ENCODE results near the gene NAT14.
A peak's percentile ranks its signal among the peaks of the same experiment; 100 is the strongest.

Gene NAT14

GRCh38 chr19:55476100-55476775 lies 8.8 kb upstream of the NAT14 start, which contains the start of gene ZNF628:
TSS of gene ZNF628 (plus strand) at chr19:55476617. CDS start at chr19:55479911, 3,294 bp downstream.
- peak within 1 kb of the TSS; percentile 57 for H3K4ac ChIP-seq (ENCODE audit: low read depth, low read length)
- peak within 1 kb of the TSS; percentile 90 for H3K56ac ChIP-seq (ENCODE audit: low read length)
- peak within 1 kb of the TSS; percentile 86 for H2BK120ac ChIP-seq (ENCODE audit: low read depth, low read length)
- no peak within 1 kb of the TSS for H2BK5ac ChIP-seq (ENCODE audit: low read length)
- H3K27ac ChIP-seq (ENCODE audit: low read depth, low read length), result peak within 1 kb of the TSS; percentile 76
- no peaks in the 10 kb centered on the region for H3K36me3 ChIP-seq (ENCODE audit: control insufficient read depth, insufficient read depth, low read length)
- H4K8ac ChIP-seq (ENCODE audit: low read depth, low read length), result peak within 1 kb of the TSS; percentile 98
- DNase-seq, result peak; percentile 99
- peak within 1 kb of the TSS; percentile 84 for H3K9ac ChIP-seq (ENCODE audit: low read length)
- H3K23ac ChIP-seq (ENCODE audit: low read length), result no peak within 1 kb of the TSS
- no CpG with 5 or more reads among the region's 61 CpGs for WGBS (ENCODE audit: extremely low coverage, insufficient coverage, low lambda C conversion rate)
- peak within 1 kb of the TSS; percentile 95 for H3K18ac ChIP-seq (ENCODE audit: low read length)
- H2AK5ac ChIP-seq (ENCODE audit: low read length), result no peak within 1 kb of the TSS
- peak within 1 kb of the TSS; percentile 86 for H3K4me3 ChIP-seq (ENCODE audit: low read length)
- peaks cover 9% of the 10 kb centered on the region for H3K79me1 ChIP-seq (ENCODE audit: low read length)
- H3K79me2 ChIP-seq (ENCODE audit: control insufficient read depth, insufficient read depth, low read length), result peaks cover 2% of the 10 kb centered on the region
- no peak within 1 kb of the TSS for H2BK15ac ChIP-seq (replicated peaks; ENCODE audit: low read depth)
- peaks cover 2% of the 10 kb centered on the region for H3K4me1 ChIP-seq (ENCODE audit: control insufficient read depth, low read depth, low read length)
- peak within 1 kb of the TSS; percentile 75 for H3K4me2 ChIP-seq (ENCODE audit: low read length)
- H4K5ac ChIP-seq (ENCODE audit: low read length), result peak within 1 kb of the TSS; percentile 84
- H3K27me3 ChIP-seq (ENCODE audit: insufficient read depth, low read length, poor library complexity), result no peaks in the 10 kb centered on the region

GRCh38 chr19:55477905-55478304 lies 7.1 kb upstream of the NAT14 start:
- no peak overlapping the region for H2BK15ac ChIP-seq (replicated peaks; ENCODE audit: low read depth)
- H3K4ac ChIP-seq (ENCODE audit: low read depth, low read length), result no peak overlapping the region
- H4K5ac ChIP-seq (ENCODE audit: low read length), result no peak overlapping the region
- no peak overlapping the region for H2BK120ac ChIP-seq (ENCODE audit: low read depth, low read length)
- no peak overlapping the region for H4K8ac ChIP-seq (ENCODE audit: low read depth, low read length)
- H3K27me3 ChIP-seq (ENCODE audit: insufficient read depth, low read length, poor library complexity), result no peaks in the 10 kb centered on the region
- 100% methylated on average over 1 of the region's 13 CpGs for WGBS (ENCODE audit: extremely low coverage, insufficient coverage, low lambda C conversion rate)
- no peaks in the 10 kb centered on the region for H3K36me3 ChIP-seq (ENCODE audit: control insufficient read depth, insufficient read depth, low read length)
- no peak overlapping the region for H3K4me2 ChIP-seq (ENCODE audit: low read length)
- no peak overlapping the region for H3K23ac ChIP-seq (ENCODE audit: low read length)
- H3K4me1 ChIP-seq (ENCODE audit: control insufficient read depth, low read depth, low read length), result peaks cover 2% of the 10 kb centered on the region
- H3K79me2 ChIP-seq (ENCODE audit: control insufficient read depth, insufficient read depth, low read length), result peaks cover 2% of the 10 kb centered on the region
- peak overlapping the region; percentile 44 for H3K56ac ChIP-seq (ENCODE audit: low read length)
- H3K4me3 ChIP-seq (ENCODE audit: low read length), result no peak overlapping the region
- H3K18ac ChIP-seq (ENCODE audit: low read length), result no peak overlapping the region
- H3K79me1 ChIP-seq (ENCODE audit: low read length), result peaks cover 9% of the 10 kb centered on the region
- no peak overlapping the region for H2BK5ac ChIP-seq (ENCODE audit: low read length)
- DNase-seq, result no peak
- no peak overlapping the region for H2AK5ac ChIP-seq (ENCODE audit: low read length)
- H3K27ac ChIP-seq (ENCODE audit: low read depth, low read length), result no peak overlapping the region
- H3K9ac ChIP-seq (ENCODE audit: low read length), result no peak overlapping the region

- Histone ChIP-seq H3K36me3 (ENCODE audit: control insufficient read depth, insufficient read depth, low read length) (no peaks in the 10 kb centered on the region), H3K56ac (ENCODE audit: low read length) (no peak overlapping the region), H3K27ac (ENCODE audit: low read depth, low read length) (no peak overlapping the region), H2BK15ac (replicated peaks; ENCODE audit: low read depth) (no peak overlapping the region), H3K9ac (ENCODE audit: low read length) (no peak overlapping the region), H2BK5ac (ENCODE audit: low read length) (no peak overlapping the region), H2BK120ac (ENCODE audit: low read depth, low read length) (no peak overlapping the region), H3K27me3 (ENCODE audit: insufficient read depth, low read length, poor library complexity) (no peaks in the 10 kb centered on the region), H3K4me3 (ENCODE audit: low read length) (no peak overlapping the region), H3K23ac (ENCODE audit: low read length) (no peak overlapping the region), H2AK5ac (ENCODE audit: low read length) (no peak overlapping the region), H3K79me1 (ENCODE audit: low read length) (peaks cover 9% of the 10 kb centered on the region), H3K18ac (ENCODE audit: low read length) (no peak overlapping the region), H4K8ac (ENCODE audit: low read depth, low read length) (no peak overlapping the region), H3K4me1 (ENCODE audit: control insufficient read depth, low read depth, low read length) (peaks cover 2% of the 10 kb centered on the region), H3K4me2 (ENCODE audit: low read length) (no peak overlapping the region), H4K5ac (ENCODE audit: low read length) (no peak overlapping the region), H3K79me2 (ENCODE audit: control insufficient read depth, insufficient read depth, low read length) (peaks cover 2% of the 10 kb centered on the region), H3K4ac (ENCODE audit: low read depth, low read length) (no peak overlapping the region)
- WGBS (ENCODE audit: extremely low coverage, insufficient coverage, low lambda C conversion rate), result no CpG with 5 or more reads among the region's 12 CpGs
- DNase-seq, result no peak
Measured at GRCh38 chr19:55478364-55478763, 6.6 kb upstream of the NAT14 start.

GRCh38 chr19:55479045-55479444 lies 5.9 kb upstream of the NAT14 start:
- H2AK5ac ChIP-seq (ENCODE audit: low read length), result no peak overlapping the region
- WGBS (ENCODE audit: extremely low coverage, insufficient coverage, low lambda C conversion rate), result no CpG with 5 or more reads among the region's 17 CpGs
- H3K18ac ChIP-seq (ENCODE audit: low read length), result no peak overlapping the region
- no peak overlapping the region for H3K23ac ChIP-seq (ENCODE audit: low read length)
- peaks cover 9% of the 10 kb centered on the region for H3K79me1 ChIP-seq (ENCODE audit: low read length)
- H2BK5ac ChIP-seq (ENCODE audit: low read length), result no peak overlapping the region
- no peaks in the 10 kb centered on the region for H3K36me3 ChIP-seq (ENCODE audit: control insufficient read depth, insufficient read depth, low read length)
- DNase-seq, result no peak
- peak overlapping the region; percentile 15 for H3K56ac ChIP-seq (ENCODE audit: low read length)
- H4K8ac ChIP-seq (ENCODE audit: low read depth, low read length), result no peak overlapping the region
- H4K5ac ChIP-seq (ENCODE audit: low read length), result no peak overlapping the region
- no peak overlapping the region for H2BK120ac ChIP-seq (ENCODE audit: low read depth, low read length)
- no peaks in the 10 kb centered on the region for H3K27me3 ChIP-seq (ENCODE audit: insufficient read depth, low read length, poor library complexity)
- H3K4me1 ChIP-seq (ENCODE audit: control insufficient read depth, low read depth, low read length), result peaks cover 2% of the 10 kb centered on the region
- H3K9ac ChIP-seq (ENCODE audit: low read length), result no peak overlapping the region
- H3K4ac ChIP-seq (ENCODE audit: low read depth, low read length), result no peak overlapping the region
- H3K4me3 ChIP-seq (ENCODE audit: low read length), result no peak overlapping the region
- peaks cover 2% of the 10 kb centered on the region for H3K79me2 ChIP-seq (ENCODE audit: control insufficient read depth, insufficient read depth, low read length)
- H3K27ac ChIP-seq (ENCODE audit: low read depth, low read length), result no peak overlapping the region
- H3K4me2 ChIP-seq (ENCODE audit: low read length), result no peak overlapping the region
- no peak overlapping the region for H2BK15ac ChIP-seq (replicated peaks; ENCODE audit: low read depth)

- Histone ChIP-seq H3K4me1 (ENCODE audit: control insufficient read depth, low read depth, low read length) (peaks cover 2% of the 10 kb centered on the region), H3K9ac (ENCODE audit: low read length) (no peak overlapping the region), H3K56ac (ENCODE audit: low read length) (no peak overlapping the region), H2AK5ac (ENCODE audit: low read length) (no peak overlapping the region), H4K8ac (ENCODE audit: low read depth, low read length) (no peak overlapping the region), H3K4me3 (ENCODE audit: low read length) (no peak overlapping the region), H3K23ac (ENCODE audit: low read length) (no peak overlapping the region), H2BK120ac (ENCODE audit: low read depth, low read length) (no peak overlapping the region), H3K79me2 (ENCODE audit: control insufficient read depth, insufficient read depth, low read length) (peaks cover 2% of the 10 kb centered on the region), H3K27me3 (ENCODE audit: insufficient read depth, low read length, poor library complexity) (no peaks in the 10 kb centered on the region), H4K5ac (ENCODE audit: low read length) (no peak overlapping the region), H3K36me3 (ENCODE audit: control insufficient read depth, insufficient read depth, low read length) (no peaks in the 10 kb centered on the region), H3K4me2 (ENCODE audit: low read length) (no peak overlapping the region), H2BK15ac (replicated peaks; ENCODE audit: low read depth) (no peak overlapping the region), H3K4ac (ENCODE audit: low read depth, low read length) (no peak overlapping the region), H2BK5ac (ENCODE audit: low read length) (no peak overlapping the region), H3K27ac (ENCODE audit: low read depth, low read length) (no peak overlapping the region), H3K18ac (ENCODE audit: low read length) (no peak overlapping the region), H3K79me1 (ENCODE audit: low read length) (peaks cover 9% of the 10 kb centered on the region)
- no peak for DNase-seq
- no CpG with 5 or more reads among the region's 15 CpGs for WGBS (ENCODE audit: extremely low coverage, insufficient coverage, low lambda C conversion rate)
Measured at GRCh38 chr19:55479451-55480230, 5.3 kb upstream of the NAT14 start.
